OCI-M2 (cell line): ENCODE data around the gene MED9.

Source experiments
- DNase-seq: peaks from one replicate; lab custom pipeline; 2025; ENCODE audit not compliant: unreplicated experiment; lab: John Stamatoyannopoulos, UW

The MED9 gene

DNA sequence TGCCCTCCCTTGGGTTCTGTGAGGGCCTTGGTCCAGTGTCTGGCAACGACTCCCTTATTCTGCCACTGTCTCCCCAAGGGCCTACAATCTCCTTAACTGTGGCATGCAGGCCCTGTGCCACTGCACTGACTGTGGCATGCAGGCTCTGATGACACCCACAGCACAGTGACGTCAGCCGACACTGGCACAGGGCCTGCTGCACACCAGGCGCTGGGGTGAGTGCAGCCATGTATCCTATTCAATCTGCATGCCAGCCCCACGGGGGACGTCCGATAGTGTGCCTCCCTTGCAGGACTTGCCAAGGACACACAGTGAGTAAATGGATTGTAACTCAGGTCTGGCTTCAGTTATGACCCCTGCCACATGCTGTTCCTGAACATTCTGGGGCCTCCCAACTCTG is 59.2 kb downstream of the MED9 start:
- DNase-seq, result no peak

DNA sequence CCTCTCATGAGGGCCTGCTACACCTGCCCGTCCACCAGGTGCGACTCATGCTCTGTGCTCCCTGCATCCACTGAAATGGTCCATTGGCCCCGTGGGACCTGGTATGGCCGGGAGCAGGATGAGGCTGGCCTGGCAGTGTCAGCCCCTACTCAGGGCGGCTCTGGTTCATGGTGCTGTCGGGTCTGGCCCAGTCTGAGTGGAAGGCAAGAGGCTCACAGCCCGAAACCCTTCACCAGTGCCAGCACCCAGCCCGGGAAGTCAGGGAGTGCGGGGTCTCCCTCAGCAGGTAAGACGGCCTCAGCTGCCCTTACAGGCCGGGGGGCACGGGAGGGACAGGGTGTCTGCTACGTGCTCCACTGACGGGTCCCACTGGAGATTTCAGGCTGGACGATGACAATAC is 59.9 kb downstream of the MED9 start:
- no peak for DNase-seq

DNA sequence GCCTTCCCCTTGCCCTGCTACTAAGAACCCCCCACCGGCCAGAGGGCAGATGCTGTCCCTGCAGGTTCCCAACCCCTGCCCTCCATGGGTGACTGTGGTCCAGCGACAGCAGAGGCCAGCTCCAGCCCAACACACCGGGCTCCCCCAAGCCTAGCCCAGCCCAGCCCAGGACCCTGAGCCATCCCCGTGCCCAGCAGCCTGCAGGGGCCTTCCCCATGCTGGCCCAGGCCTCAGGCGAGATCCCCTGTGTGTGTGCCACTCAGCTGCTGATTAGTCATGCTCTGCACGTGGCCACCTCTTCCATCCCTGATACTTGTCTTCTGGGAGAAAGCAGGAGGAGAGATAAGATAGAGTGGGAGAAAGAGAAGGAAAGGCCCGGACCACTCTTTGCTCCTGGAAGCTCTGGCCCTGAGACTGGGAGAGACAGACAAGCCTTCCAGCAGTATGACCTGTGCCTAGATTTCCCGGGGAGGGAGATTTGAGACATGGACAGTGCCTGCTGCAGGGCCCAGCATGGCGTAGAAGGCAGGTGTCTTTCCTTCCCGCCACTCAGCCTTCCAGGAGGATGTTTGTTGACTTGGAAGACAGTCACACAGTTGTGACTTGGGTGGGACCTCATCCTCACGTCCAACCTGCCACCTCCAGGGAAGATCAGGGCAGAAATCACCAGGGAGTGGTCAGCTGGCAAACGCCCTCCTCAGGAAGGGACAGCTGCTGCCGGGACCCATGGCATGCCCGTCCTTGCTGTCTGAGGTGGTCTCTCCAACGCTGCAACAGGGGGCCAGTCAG is 60.7 kb downstream of the MED9 start:
- DNase-seq, result no peak

DNA sequence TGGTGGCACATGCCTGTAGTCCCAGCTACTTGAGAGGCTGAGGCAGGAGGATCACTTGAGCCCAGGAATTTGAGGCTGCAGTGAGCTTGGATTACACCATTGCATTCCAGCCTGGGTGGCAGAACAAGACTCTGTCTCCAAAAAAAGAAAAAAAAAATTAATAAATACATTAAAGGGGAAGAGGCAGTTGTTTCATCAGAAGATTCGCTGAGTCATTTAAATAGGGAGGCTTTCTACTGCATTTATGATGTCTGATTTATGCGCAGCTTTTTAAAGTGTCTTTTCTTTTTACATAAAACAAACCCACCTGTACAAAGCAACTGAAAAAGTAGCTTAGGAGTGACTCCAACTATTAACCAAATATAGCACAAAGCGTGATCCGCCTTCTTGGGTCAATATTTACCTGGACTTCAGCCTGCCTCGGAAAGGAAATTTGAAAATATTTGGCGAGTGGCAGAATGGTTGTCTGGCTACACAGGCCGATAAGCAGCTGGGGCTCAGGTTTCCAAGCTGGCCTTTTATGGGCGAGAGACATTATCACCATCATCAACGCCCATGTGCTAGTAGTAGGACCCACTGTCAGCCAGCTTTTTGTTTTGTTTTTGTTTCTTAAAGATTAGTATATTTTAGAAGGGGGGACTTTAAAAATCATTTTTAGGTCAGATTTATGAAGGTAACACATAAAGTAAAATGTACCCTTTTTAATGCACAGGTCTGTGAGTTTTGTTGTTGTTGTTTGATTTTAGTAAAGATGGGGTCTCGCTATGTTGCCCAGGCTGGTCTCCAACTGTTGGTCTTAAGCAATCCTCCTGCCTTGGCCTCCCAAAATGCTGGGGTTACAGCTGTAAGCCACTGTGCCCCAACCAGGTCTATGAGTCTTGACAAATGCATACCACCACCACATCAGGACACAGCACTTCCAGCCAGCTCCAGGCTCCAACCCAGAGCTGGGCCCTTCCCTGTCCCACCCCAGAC is 61.9 kb downstream of the MED9 start:
- DNase-seq, result no peak

DNA sequence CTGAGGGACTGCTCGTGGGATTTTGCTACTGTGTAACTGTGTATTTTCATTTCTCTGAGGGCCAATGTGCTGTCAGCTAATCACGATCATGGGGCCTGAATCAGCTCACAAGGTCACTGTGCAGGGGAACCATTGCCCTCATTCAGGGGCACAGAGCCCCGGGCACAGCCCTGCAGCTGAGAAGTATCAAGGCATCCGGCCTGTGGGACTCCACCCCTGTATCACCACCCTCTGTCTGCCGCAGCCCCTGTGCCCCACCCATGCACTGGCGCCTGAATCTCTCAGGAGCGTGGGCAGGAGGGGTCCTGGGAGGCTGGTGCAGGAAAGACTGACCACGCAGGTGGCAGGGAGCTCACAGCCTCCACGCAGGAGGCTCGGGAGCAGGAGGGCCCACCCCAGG is 62.8 kb downstream of the MED9 start:
- DNase-seq, result no peak

DNA sequence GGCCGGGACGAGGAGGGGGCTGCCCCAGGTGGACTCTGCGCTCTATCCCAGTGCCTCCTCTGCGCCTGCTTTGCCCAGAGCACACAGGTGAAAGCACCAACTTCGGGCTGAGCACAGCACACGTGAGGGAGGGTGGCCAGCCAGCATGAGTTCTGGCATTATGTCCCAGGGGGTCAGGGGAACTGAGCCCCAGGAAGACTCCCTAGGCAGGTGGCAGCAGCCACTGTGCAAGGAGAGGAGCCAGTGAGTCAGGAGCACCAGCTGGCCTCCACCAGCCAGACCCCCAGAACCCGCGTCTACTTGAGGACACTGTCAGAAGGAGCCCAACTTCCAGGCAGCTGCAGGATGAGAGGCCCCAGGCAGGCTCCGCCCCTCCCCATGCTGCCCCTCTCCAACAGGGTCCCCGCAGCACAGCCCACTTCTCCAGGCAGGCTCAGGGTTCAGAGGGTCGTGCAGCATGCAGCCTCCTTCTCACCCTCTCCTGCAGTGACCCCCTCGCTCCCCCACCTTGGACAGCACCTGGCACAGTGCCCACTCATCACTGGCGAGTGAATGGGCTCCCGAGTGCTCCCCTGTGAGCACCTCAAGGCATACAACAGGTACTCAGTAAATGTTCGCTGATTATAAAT is 63.6 kb downstream of the MED9 start:
- no peak for DNase-seq

DNA sequence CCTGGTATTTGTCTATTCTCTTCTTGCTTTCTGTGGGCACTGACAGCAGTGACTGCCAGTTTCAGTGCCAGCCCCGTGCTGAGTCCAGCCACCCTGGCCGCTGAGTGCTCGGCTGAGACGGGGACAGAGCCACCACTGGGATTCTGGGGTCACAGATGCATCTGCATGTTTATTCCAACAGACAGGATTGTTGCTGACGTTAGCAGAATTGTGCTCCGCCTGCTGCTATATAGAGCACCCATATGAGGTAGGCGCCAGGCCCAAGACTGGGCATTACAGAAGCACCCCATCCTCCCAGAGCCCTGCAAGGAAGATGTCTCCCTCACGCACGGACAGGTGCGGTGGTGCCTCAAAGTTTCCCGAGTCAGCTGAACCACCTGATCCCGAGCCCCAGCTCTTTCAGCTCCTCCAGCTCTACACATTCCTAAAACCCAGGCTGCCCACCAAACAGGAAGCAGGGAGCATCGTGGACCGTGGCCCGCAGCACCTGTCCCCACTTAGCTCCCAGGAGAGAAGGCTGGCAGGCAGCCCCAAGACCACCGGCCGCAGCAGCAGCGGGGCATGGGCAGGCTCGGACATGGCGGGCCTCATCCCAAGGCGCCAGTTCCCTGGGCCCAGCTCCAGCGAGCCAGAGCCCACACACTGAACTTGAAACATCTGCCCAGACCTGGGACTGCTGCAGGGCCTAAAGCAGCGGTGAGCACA is 64.3 kb downstream of the MED9 start:
- no peak for DNase-seq

DNA sequence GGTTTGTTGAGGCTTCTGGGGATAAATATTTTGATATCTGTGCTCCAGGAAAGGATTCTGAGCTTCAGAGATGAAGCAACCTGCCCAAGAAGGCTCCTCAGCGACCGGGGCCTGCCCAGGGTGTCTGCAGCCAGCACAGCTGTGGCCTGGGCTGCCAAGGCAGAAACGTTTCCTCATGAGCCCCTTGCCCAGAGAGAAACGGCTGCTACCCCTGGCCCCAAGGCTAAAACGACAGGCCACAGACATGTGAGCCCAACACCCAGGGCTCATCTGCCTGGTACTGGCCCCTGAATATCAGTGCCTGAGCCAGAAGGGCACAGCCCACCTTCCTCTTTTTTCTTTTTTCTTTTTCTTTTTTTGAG is 64.8 kb downstream of the MED9 start:
- no peak for DNase-seq
